PC-3 (cell line): ENCODE results near the gene RCAN2. TPM values are rescaled to one million over a fixed set of nuclear protein-coding genes. Genes with fewer than 3 reads are reported as not detected.

Source experiments
- ATAC-seq: fragments of 200-7000 bp; cut with Tn5 transposase; 2 replicates; pipeline ENCODE4 v1.9.1; 2020; ENCODE audit warnings: mild to moderate bottlenecking, moderate library complexity
- BruUV-seq: library from RNA; stranded (reverse); fragments of 400-500 nt; replicated peaks from 2 replicates; lab custom pipeline; 2021; lab: Mats Ljungman, UMichigan
- CTCF ChIA-PET: fragments of 300-600 bp; sonication (Branson Sonifier 250); formaldehyde crosslinking; loops from one replicate; lab custom pipeline; 2022; ENCODE audit warnings: antibody characterized with exemption; lab: Charles Lee
- POLR2A ChIA-PET: fragments of 300-600 bp; sonication (Branson Sonifier 250); formaldehyde crosslinking; loops from one replicate; lab custom pipeline; 2022; ENCODE audit warnings: antibody characterized with exemption; ENCODE audit not compliant: unreplicated experiment; lab: Charles Lee
- DNase-seq: peaks from one replicate; pipeline ENCODE4 v3.0.0-alpha.2; 2015
- H2AFZ ChIP-seq: fragments of 300-600 bp; sonication (generic); 2 replicates; pipeline ENCODE4 v1.6.0; 2016; ENCODE audit warnings: antibody characterized with exemption, low read length
- H3F3A ChIP-seq: fragments of 300-600 bp; sonication (generic); one replicate; pipeline ENCODE4 v1.6.0; 2017; ENCODE audit warnings: antibody characterized with exemption, low read length, control low read depth, mild to moderate bottlenecking; ENCODE audit not compliant: unreplicated experiment
- H3K27ac ChIP-seq: fragments of 300-600 bp; sonication (generic); 2 replicates; pipeline ENCODE4 v1.5.1; 2016; ENCODE audit warnings: mild to moderate bottlenecking, low read length
- H3K27me3 ChIP-seq: fragments of 300-600 bp; sonication (generic); 2 replicates; pipeline ENCODE4 v1.6.1; 2016; ENCODE audit warnings: low read length, mixed read lengths
- H3K36me3 ChIP-seq: fragments of 300-600 bp; sonication (generic); 2 replicates; pipeline ENCODE4 v1.6.1; 2016; ENCODE audit warnings: low read depth, mixed run types, low read length, mixed read lengths
- H3K4me1 ChIP-seq: fragments of 300-600 bp; sonication (generic); 2 replicates; pipeline ENCODE4 v1.5.1; 2016; ENCODE audit warnings: low read length; ENCODE audit not compliant: insufficient read depth
- H3K4me2 ChIP-seq: fragments of 300-600 bp; sonication (generic); 2 replicates; pipeline ENCODE4 v1.6.0; 2016; ENCODE audit warnings: low read length
- H3K4me3 ChIP-seq: fragments of 300-600 bp; sonication (generic); 2 replicates; pipeline ENCODE4 v1.5.1; 2016; ENCODE audit warnings: mild to moderate bottlenecking, low read length, mixed read lengths
- H3K79me2 ChIP-seq: fragments of 300-600 bp; sonication (generic); 2 replicates; pipeline ENCODE4 v1.6.1; 2017; ENCODE audit warnings: low read length, mixed read lengths
- H3K9ac ChIP-seq: fragments of 300-600 bp; sonication (generic); 2 replicates; pipeline ENCODE4 v1.6.0; 2016; ENCODE audit warnings: mild to moderate bottlenecking, low read length
- H3K9me2 ChIP-seq: fragments of 300-600 bp; sonication (generic); replicated peaks from 2 replicates; pipeline ENCODE4 v1.6.1; 2016; ENCODE audit warnings: mixed run types, low read length, mixed read lengths
- H3K9me3 ChIP-seq: fragments of 300-600 bp; sonication (generic); 2 replicates; pipeline ENCODE4 v1.6.1; 2016; ENCODE audit warnings: low read length, mixed read lengths
- H4K20me1 ChIP-seq: fragments of 300-600 bp; sonication (generic); 2 replicates; pipeline ENCODE4 v1.6.1; 2016; ENCODE audit warnings: low read length, mixed read lengths
- CTCF ChIP-seq: fragments of 300-600 bp; sonication (generic); conservative IDR thresholded peaks from 2 replicates; pipeline ENCODE4 v1.5.1; 2017; ENCODE audit warnings: antibody characterized with exemption, low read depth, mild to moderate bottlenecking, low read length
- EZH2 ChIP-seq: fragments of 300-600 bp; sonication (generic); IDR thresholded peaks from one replicate; pipeline ENCODE4 v1.6.1; 2017; ENCODE audit warnings: antibody characterized with exemption, mild to moderate bottlenecking, low read length; ENCODE audit not compliant: unreplicated experiment
- EZH2phosphoT487 ChIP-seq: fragments of 300-600 bp; sonication (generic); IDR thresholded peaks from 2 replicates; pipeline ENCODE4 v1.6.1; 2018; ENCODE audit warnings: mild to moderate bottlenecking, antibody characterized with exemption, low read length, borderline replicate concordance
- intact Hi-C: fragments of 100-400 bp; cut with micrococcal nuclease; formaldehyde crosslinking; loops from 2 replicates; pipeline ENCODE4 v1.9.0; 2023
- total RNA-seq: library from RNA; depleted of rRNA; stranded (reverse); fragments of >200 nt; gene quantifications from 2 replicates; pipeline ENCODE4 v1.2.3, GENCODE V29; 2014

The RCAN2 gene
- total RNA-seq, 1 experiment from 2014 or later, result not detected

- Histone ChIP-seq H3K4me2 (no peak overlapping the region), H3F3A (no peaks in the 10 kb centered on the region), H3K9me2 (no peaks in the 10 kb centered on the region), H3K36me3 (no peaks in the 10 kb centered on the region), H3K4me1 (0 out of 2 replicates have a peak, but pooled peaks cover 4% of the 10 kb centered on the region), H3K27me3 (peaks cover 36% of the 10 kb centered on the region), H3K9ac (no peak overlapping the region), H2AFZ (no peak overlapping the region), H3K27ac (no peak overlapping the region), H3K79me2 (no peaks in the 10 kb centered on the region), H3K9me3 (no peaks in the 10 kb centered on the region), H3K4me3 (no peak overlapping the region), H4K20me1 (no peaks in the 10 kb centered on the region)
- POLR2A ChIA-PET, result no interaction called here
- no peak for DNase-seq
- no peak for TF ChIP-seq EZH2
- TF ChIP-seq CTCF, result no peak
- no peak for TF ChIP-seq EZH2phosphoT487
- intact Hi-C loops, result no loop called here
- BruUV-seq, result no TSS peak
- CTCF ChIA-PET, result no interaction called here
- no peak for ATAC-seq
Observed at GRCh38 chr6:46306431-46306830, 184.8 kb downstream of the RCAN2 start.

GRCh38 chr6:46305833-46306232 lies 185.4 kb downstream of the RCAN2 start:
- no TSS peak for BruUV-seq
- ChIA-PET CTCF (no interaction called here), POLR2A (no interaction called here)
- Histone ChIP-seq H4K20me1 (no peaks in the 10 kb centered on the region), H3K9me2 (no peaks in the 10 kb centered on the region), H3K27ac (no peak overlapping the region), H3F3A (no peaks in the 10 kb centered on the region), H3K9ac (no peak overlapping the region), H3K4me2 (no peak overlapping the region), H3K4me3 (no peak overlapping the region), H3K4me1 (0 out of 2 replicates have a peak, but pooled peaks cover 4% of the 10 kb centered on the region), H3K9me3 (no peaks in the 10 kb centered on the region), H3K27me3 (peaks cover 36% of the 10 kb centered on the region; the same call in 1 of the 2 replicates), H3K79me2 (no peaks in the 10 kb centered on the region), H3K36me3 (no peaks in the 10 kb centered on the region), H2AFZ (no peak overlapping the region)
- ATAC-seq (no peak), DNase-seq (peak; percentile 25)
- intact Hi-C loops, result no loop called here
- TF ChIP-seq EZH2phosphoT487, result no peak
- TF ChIP-seq CTCF, result no peak
- TF ChIP-seq EZH2, result no peak

DNA sequence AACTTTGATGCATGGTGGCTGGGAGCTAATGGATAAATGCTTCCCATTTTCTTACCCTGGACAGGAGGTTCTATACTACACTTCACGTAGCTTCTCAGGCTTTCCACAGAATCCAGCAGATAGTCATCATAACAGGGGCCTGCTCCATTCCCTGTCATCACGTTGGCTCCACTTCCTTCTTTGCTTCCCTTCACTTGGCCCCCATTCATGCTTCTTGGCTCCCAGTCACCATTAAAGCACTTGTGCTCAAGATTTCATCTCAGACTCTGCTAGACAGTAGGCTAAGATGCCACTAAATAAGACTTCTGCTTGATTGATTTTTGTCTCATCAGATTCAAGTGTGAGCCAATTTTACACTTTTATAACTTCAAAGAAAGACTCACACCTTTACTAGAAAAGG lies 186.0 kb downstream of the RCAN2 start:
- Histone ChIP-seq H4K20me1 (no peaks in the 10 kb centered on the region), H3F3A (no peaks in the 10 kb centered on the region), H3K9me3 (no peaks in the 10 kb centered on the region), H3K4me3 (no peak overlapping the region), H3K27me3 (peaks cover 30% of the 10 kb centered on the region), H3K27ac (no peak overlapping the region), H3K36me3 (no peaks in the 10 kb centered on the region), H3K9me2 (no peaks in the 10 kb centered on the region), H3K4me1 (0 out of 2 replicates have a peak, but pooled peaks cover 4% of the 10 kb centered on the region), H2AFZ (no peak overlapping the region), H3K79me2 (no peaks in the 10 kb centered on the region), H3K9ac (no peak overlapping the region), H3K4me2 (no peak overlapping the region)
- intact Hi-C loops, result no loop called here
- TF ChIP-seq EZH2, result no peak
- TF ChIP-seq CTCF, result no peak
- TF ChIP-seq EZH2phosphoT487, result no peak
- no TSS peak for BruUV-seq
- ChIA-PET POLR2A (no interaction called here), CTCF (no interaction called here)
- ATAC-seq (no peak), DNase-seq (no peak)
